Measurements from ENCODE around the gene SPR. TPM values are rescaled to one million over a fixed set of nuclear protein-coding genes. Genes with fewer than 3 reads are reported as not detected.

Gene SPR
- polyA plus RNA-seq, 1 of the 3 experiments (the other 2 are of a cell fraction), result 25.7 TPM

DNA sequence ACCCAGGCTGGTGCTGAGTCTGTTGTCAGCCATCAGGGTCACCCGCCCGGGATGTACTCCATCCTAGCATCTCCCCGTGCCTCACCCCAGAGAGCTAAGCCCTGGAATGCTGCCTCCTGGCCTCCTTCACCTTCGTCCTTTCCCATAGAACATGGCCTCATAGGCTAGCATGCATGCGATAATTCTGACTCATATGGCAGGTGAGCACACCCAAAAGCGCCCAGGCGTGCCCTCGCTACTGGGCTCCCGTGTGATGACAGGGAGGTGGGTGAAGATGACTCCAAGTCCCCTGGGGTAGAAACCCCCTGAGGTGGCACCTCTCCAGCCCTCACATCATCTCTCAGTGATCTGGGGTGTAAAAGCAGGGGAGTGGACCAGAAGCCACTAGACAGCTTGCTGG, 7.3 kb downstream of the SPR start:
- H2AFZ ChIP-seq (ENCODE audit: low read depth), result no peak overlapping the region
- no peaks in the 10 kb centered on the region; the same call in 1 of the 2 replicates for H4K20me1 ChIP-seq (ENCODE audit: insufficient read depth)
- peaks cover 0 to 12% of the 10 kb centered on the region in 2 experiments for H3K36me3 ChIP-seq (replicated peaks in 1 of 2; ENCODE audit: control insufficient read depth in 1 of 2, insufficient read depth in 2 of 2, low read length in 1 of 2)
- H3K9ac ChIP-seq, result no peak overlapping the region
- DNase-seq, result no peak
- H3K27ac ChIP-seq (ENCODE audit: low read depth in 2 of 2, low read length in 1 of 2), result no peak overlapping the region
- TF ChIP-seq TEAD4 (IDR thresholded peaks at IDR 0.05; ENCODE audit: borderline replicate concordance, insufficient read depth) (no peak), SMC3 (IDR thresholded peaks at IDR 0.05; ENCODE audit: low read depth, low read length) (no peak), EP300 (IDR thresholded peaks at IDR 0.05; ENCODE audit: borderline replicate concordance in 1 of 2, low read depth in 1 of 2, low read length in 1 of 2) (no peak), CHD2 (IDR thresholded peaks at IDR 0.05; ENCODE audit: low read length, partially characterized antibody) (no peak)
- TF ChIP-seq, protein P1, sequence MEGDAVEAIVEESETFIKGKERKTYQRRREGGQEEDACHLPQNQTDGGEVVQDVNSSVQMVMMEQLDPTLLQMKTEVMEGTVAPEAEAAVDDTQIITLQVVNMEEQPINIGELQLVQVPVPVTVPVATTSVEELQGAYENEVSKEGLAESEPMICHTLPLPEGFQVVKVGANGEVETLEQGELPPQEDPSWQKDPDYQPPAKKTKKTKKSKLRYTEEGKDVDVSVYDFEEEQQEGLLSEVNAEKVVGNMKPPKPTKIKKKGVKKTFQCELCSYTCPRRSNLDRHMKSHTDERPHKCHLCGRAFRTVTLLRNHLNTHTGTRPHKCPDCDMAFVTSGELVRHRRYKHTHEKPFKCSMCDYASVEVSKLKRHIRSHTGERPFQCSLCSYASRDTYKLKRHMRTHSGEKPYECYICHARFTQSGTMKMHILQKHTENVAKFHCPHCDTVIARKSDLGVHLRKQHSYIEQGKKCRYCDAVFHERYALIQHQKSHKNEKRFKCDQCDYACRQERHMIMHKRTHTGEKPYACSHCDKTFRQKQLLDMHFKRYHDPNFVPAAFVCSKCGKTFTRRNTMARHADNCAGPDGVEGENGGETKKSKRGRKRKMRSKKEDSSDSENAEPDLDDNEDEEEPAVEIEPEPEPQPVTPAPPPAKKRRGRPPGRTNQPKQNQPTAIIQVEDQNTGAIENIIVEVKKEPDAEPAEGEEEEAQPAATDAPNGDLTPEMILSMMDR (IDR thresholded peaks at IDR 0.05), result no peak
- H3K4me3 ChIP-seq (ENCODE audit: low read depth in 2 of 2, low read length in 1 of 2), result no peak overlapping the region
- H3K4me2 ChIP-seq, result no peak overlapping the region
- 81% methylated on average over 8 of the region's 9 CpGs for WGBS (ENCODE audit: low lambda C conversion rate)
- no peaks in the 10 kb centered on the region for H3K9me2 ChIP-seq
- POLR2A ChIA-PET, result no interaction called here
- no peaks in the 10 kb centered on the region; the same call in 1 of the 2 replicates for H3K27me3 ChIP-seq (ENCODE audit: insufficient read depth)
- CTCF ChIA-PET, result interaction anchor here (1.1 to 10.6 kb wide), 26 partner anchors 8 to 282 kb away, joined by 3 to 173 read pairs (median 14); partner anchors contain the start of genes EMX1 and SFXN5
- H3K4me1 ChIP-seq (ENCODE audit: control insufficient read depth in 1 of 2, insufficient read depth in 2 of 2, low read depth in 1 of 2, low read length in 1 of 2), result peaks cover 0 to 8% of the 10 kb centered on the region in 2 experiments; a peak in 1 of 4 replicates
- no peaks in the 10 kb centered on the region for H3K9me3 ChIP-seq
- no peaks in the 10 kb centered on the region for H3F3A ChIP-seq (replicated peaks; ENCODE audit: insufficient read depth)
- H3K79me2 ChIP-seq (ENCODE audit: insufficient read depth), result no peaks in the 10 kb centered on the region

DNA sequence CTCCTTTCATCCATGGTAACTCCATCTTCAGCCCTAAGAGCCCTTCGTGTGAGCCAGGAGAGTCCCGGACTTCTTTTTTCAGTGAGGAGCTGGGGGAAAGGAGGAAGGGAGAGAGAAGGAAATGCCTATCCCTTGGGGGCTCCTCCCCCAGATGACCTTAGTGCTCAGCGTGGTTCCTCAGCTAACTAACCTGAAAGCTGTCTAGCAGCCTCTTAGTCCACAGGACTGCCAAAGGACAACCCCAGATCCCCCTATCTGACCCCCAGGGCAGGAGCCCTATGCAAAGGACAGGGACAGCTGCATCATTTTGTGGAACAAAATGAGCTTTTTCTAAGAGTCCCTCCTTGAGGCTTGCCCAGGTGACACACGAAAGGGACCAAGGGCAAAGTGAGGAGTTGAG, 7.9 kb downstream of the SPR start:
- Histone ChIP-seq H3K36me3 (replicated peaks in 1 of 2; ENCODE audit: control insufficient read depth in 1 of 2, insufficient read depth in 2 of 2, low read length in 1 of 2) (peaks cover 0 to 12% of the 10 kb centered on the region in 2 experiments), H3K9ac (no peak overlapping the region), H3K4me3 (ENCODE audit: low read depth in 2 of 2, low read length in 1 of 2) (no peak overlapping the region), H3K9me2 (no peaks in the 10 kb centered on the region), H3F3A (replicated peaks; ENCODE audit: insufficient read depth) (no peaks in the 10 kb centered on the region), H3K4me1 (ENCODE audit: control insufficient read depth in 1 of 2, insufficient read depth in 2 of 2, low read depth in 1 of 2, low read length in 1 of 2) (peaks cover 0 to 8% of the 10 kb centered on the region in 2 experiments; a peak in 1 of 4 replicates), H3K9me3 (no peaks in the 10 kb centered on the region), H2AFZ (ENCODE audit: low read depth) (no peak overlapping the region), H3K4me2 (no peak overlapping the region), H3K27me3 (ENCODE audit: insufficient read depth) (no peaks in the 10 kb centered on the region; the same call in 1 of the 2 replicates), H4K20me1 (ENCODE audit: insufficient read depth) (no peaks in the 10 kb centered on the region; the same call in 1 of the 2 replicates), H3K27ac (ENCODE audit: low read depth in 2 of 2, low read length in 1 of 2) (no peak overlapping the region), H3K79me2 (ENCODE audit: insufficient read depth) (no peaks in the 10 kb centered on the region)
- WGBS (ENCODE audit: low lambda C conversion rate), result 73% methylated on average over 4 of the region's 4 CpGs
- DNase-seq, result no peak
- POLR2A ChIA-PET, result no interaction called here
- CTCF ChIA-PET, result interaction anchor here (0.9 to 10.6 kb wide), 14 partner anchors 7 to 281 kb away, joined by 3 to 173 read pairs (median 9); no protein-coding TSS in a partner anchor
- TF ChIP-seq CHD2 (IDR thresholded peaks at IDR 0.05; ENCODE audit: low read length, partially characterized antibody) (no peak), TCF12 (IDR thresholded peaks at IDR 0.05) (no peak), JUND (IDR thresholded peaks at IDR 0.05) (no peak), TAF1 (IDR thresholded peaks at IDR 0.05; ENCODE audit: borderline replicate concordance, low read depth, low read length) (no peak), MXI1 (IDR thresholded peaks at IDR 0.05; ENCODE audit: low read depth, low read length) (no peak), RCOR1 (IDR thresholded peaks at IDR 0.05; ENCODE audit: low read length) (no peak), YY1 (IDR thresholded peaks at IDR 0.05; ENCODE audit: low read depth) (no peak), EZH2phosphoT487 (IDR thresholded peaks at IDR 0.05; ENCODE audit: borderline replicate concordance, low read depth) (no peak), RAD21 (IDR thresholded peaks at IDR 0.05; ENCODE audit: low read length) (no peak)
